NCI-H460 (cell line): Measurements from ENCODE around the gene KCNH8. TPM values are rescaled to one million over a fixed set of nuclear protein-coding genes. Genes with fewer than 3 reads are reported as not detected.

Experiments
- DNase-seq: peaks from one replicate; pipeline ENCODE4 v3.0.0-alpha.2; 2016; ENCODE audit warnings: low read depth; ENCODE audit errors: extremely low read depth
- total RNA-seq: library from RNA; depleted of rRNA; stranded (reverse); fragments of >200 nt; shearing (Covaris generic); gene quantifications from 2 replicates; pipeline ENCODE4 v1.2.3, GENCODE V29; 2014

The KCNH8 gene
- total RNA-seq, 1 experiment from 2014 or later, result not detected

GRCh38 chr3:19348941-19349564 lies 200.7 kb downstream of the KCNH8 start:
- DNase-seq, result peak; percentile 16

GRCh38 chr3:19357947-19358346 lies 209.6 kb downstream of the KCNH8 start:
- no peak for DNase-seq

- DNase-seq, result no peak
These were observed 214.8 kb downstream of the KCNH8 start for GRCh38 chr3:19363071-19363470.

GRCh38 chr3:19364148-19364547 lies 215.8 kb downstream of the KCNH8 start:
- DNase-seq, result no peak

GRCh38 chr3:19365471-19365870 lies 217.2 kb downstream of the KCNH8 start:
- DNase-seq, result no peak

GRCh38 chr3:19384868-19385267 lies 236.6 kb downstream of the KCNH8 start:
- DNase-seq, result no peak

GRCh38 chr3:19392150-19392549 lies 243.8 kb downstream of the KCNH8 start:
- no peak for DNase-seq

GRCh38 chr3:19394946-19395345 lies 246.6 kb downstream of the KCNH8 start:
- no peak for DNase-seq

- no peak for DNase-seq
These were observed 248.4 kb downstream of the KCNH8 start for GRCh38 chr3:19396726-19397125.

- DNase-seq, result no peak
These were observed 251.0 kb downstream of the KCNH8 start for GRCh38 chr3:19399356-19399755.

GRCh38 chr3:19399836-19400235 lies 251.5 kb downstream of the KCNH8 start:
- no peak for DNase-seq

- no peak for DNase-seq
These were observed 271.8 kb downstream of the KCNH8 start for GRCh38 chr3:19420159-19420558.

GRCh38 chr3:19425825-19426224 lies 277.5 kb downstream of the KCNH8 start:
- no peak for DNase-seq

- no peak for DNase-seq
These were observed 279.3 kb downstream of the KCNH8 start for GRCh38 chr3:19427422-19428149.

GRCh38 chr3:19428729-19429128 lies 280.4 kb downstream of the KCNH8 start:
- DNase-seq, result no peak

- no peak for DNase-seq
These were observed 284.4 kb downstream of the KCNH8 start for GRCh38 chr3:19432669-19433068.

GRCh38 chr3:19436746-19437145 lies 288.4 kb downstream of the KCNH8 start:
- no peak for DNase-seq

- no peak for DNase-seq
These were observed 291.6 kb downstream of the KCNH8 start for GRCh38 chr3:19439944-19440343.

GRCh38 chr3:19446138-19446537 lies 297.8 kb downstream of the KCNH8 start:
- no peak for DNase-seq

GRCh38 chr3:19446687-19447086 lies 298.4 kb downstream of the KCNH8 start:
- DNase-seq, result no peak

GRCh38 chr3:19455546-19455945 lies 307.2 kb downstream of the KCNH8 start:
- no peak for DNase-seq

- DNase-seq, result no peak
These were observed 308.4 kb downstream of the KCNH8 start for GRCh38 chr3:19456738-19457137.
